Progenitor cell of endocrine pancreas (in vitro differentiated cells): ENCODE data around the gene TACR1. TPM values are rescaled to one million over a fixed set of nuclear protein-coding genes. Genes with fewer than 3 reads are reported as not detected.

Experiments
- DNase-seq: peaks from one replicate; pipeline ENCODE4 v3.0.0; 2021; ENCODE audit warnings: low spot score; ENCODE audit not compliant: unreplicated experiment
- H3K27ac Mint-ChIP-seq: 2 replicates; pipeline ENCODE4 v1.8.0; 2021; ENCODE audit warnings: mild to moderate bottlenecking, moderate library complexity, mixed read lengths
- H3K27me3 Mint-ChIP-seq: 2 replicates; pipeline ENCODE4 v1.8.0; 2021; ENCODE audit warnings: mixed read lengths
- H3K36me3 Mint-ChIP-seq: 2 replicates; pipeline ENCODE4 v1.8.0; 2022; ENCODE audit warnings: mixed read lengths; ENCODE audit not compliant: insufficient read depth
- H3K4me1 Mint-ChIP-seq: 2 replicates; pipeline ENCODE4 v1.8.0; 2021; ENCODE audit warnings: low read depth, mixed read lengths
- H3K4me3 Mint-ChIP-seq: 2 replicates; pipeline ENCODE4 v1.8.0; 2021; ENCODE audit warnings: low read depth, mild to moderate bottlenecking, moderate library complexity, mixed read lengths
- H3K9me3 Mint-ChIP-seq: 2 replicates; pipeline ENCODE4 v1.8.0; 2021; ENCODE audit warnings: low read depth, mixed read lengths
- CTCF ChIP-seq: fragments of 200-600 bp; sonication (generic); IDR thresholded peaks from one replicate; pipeline ENCODE4 v1.5.0; 2021; ENCODE audit warnings: antibody characterized with exemption, mild to moderate bottlenecking; ENCODE audit not compliant: unreplicated experiment
- total RNA-seq: library from RNA; stranded (reverse); gene quantifications from 2 replicates; pipeline ENCODE4 v1.2.1, GENCODE V29; 2021

TACR1 gene
- total RNA-seq, 1 donor from 2014 or later = 0.55 TPM

GRCh38 chr2:75055820-75056675, 143.3 kb downstream of the TACR1 start:
- no peak for DNase-seq
- Mint-ChIP-seq H3K27ac (no peak overlapping the region), H3K36me3 (no peaks in the 10 kb centered on the region), H3K4me3 (no peak overlapping the region), H3K9me3 (no peaks in the 10 kb centered on the region), H3K4me1 (peaks cover 1% of the 10 kb centered on the region), H3K27me3 (peaks cover 12% of the 10 kb centered on the region)
- TF ChIP-seq CTCF = no peak

- Mint-ChIP-seq H3K4me1 (peaks cover 1% of the 10 kb centered on the region), H3K36me3 (no peaks in the 10 kb centered on the region), H3K9me3 (no peaks in the 10 kb centered on the region), H3K4me3 (no peak overlapping the region), H3K27ac (no peak overlapping the region), H3K27me3 (peaks cover 12% of the 10 kb centered on the region)
- no peak for DNase-seq
- no peak for TF ChIP-seq CTCF
Observed at GRCh38 chr2:75055142-75055819, 144.0 kb downstream of the TACR1 start.

- H3K9me3 Mint-ChIP-seq = no peaks in the 10 kb centered on the region
- no peak overlapping the region for H3K4me3 Mint-ChIP-seq
- no peak for DNase-seq
Observed at GRCh38 chr2:75054296-75054695, 145.0 kb downstream of the TACR1 start.

DNA sequence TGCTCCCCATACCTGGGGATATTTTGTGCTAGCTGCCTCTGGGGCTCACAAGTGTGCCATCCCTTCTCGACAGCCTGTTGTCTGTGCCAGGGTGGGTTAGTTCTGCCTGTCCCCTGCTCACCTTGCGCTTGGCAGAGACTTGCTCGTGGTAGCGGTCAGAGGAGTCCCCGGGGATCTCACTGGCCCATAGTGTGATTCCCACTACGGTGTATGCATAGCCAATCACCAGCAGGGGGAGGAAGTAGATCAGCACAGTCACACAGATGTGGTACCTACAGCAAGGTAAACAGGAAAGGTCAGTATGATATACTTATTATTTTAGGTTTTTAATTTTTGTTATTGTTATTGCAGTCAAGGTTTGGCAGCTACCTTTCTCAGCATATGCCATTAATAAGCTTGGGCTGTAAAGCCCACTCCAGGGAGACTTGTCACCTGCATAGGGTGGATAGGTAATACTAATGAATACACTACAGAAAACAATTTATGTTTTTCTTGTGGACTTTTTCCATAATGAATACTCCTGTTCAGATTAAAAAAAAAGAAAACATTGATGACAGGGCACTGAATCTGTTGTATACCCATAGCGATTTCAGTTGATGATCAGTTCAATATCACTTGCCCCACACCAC, 145.7 kb downstream of the TACR1 start:
- DNase-seq = peak; percentile 29
- H3K27ac Mint-ChIP-seq = no peak overlapping the region
- no peaks in the 10 kb centered on the region for H3K36me3 Mint-ChIP-seq
- no peak overlapping the region for H3K4me3 Mint-ChIP-seq
- TF ChIP-seq CTCF = peak; percentile 74
- no peaks in the 10 kb centered on the region for H3K9me3 Mint-ChIP-seq
- peaks cover 1% of the 10 kb centered on the region for H3K4me1 Mint-ChIP-seq
- H3K27me3 Mint-ChIP-seq = peaks cover 10% of the 10 kb centered on the region

More at GRCh38 chr2:75054296-75054695, 145.0 kb downstream of the TACR1 start:
- TF ChIP-seq CTCF = no peak
- H3K36me3 Mint-ChIP-seq = no peaks in the 10 kb centered on the region
- H3K4me1 Mint-ChIP-seq = peaks cover 1% of the 10 kb centered on the region
- peaks cover 12% of the 10 kb centered on the region for H3K27me3 Mint-ChIP-seq
- no peak overlapping the region for H3K27ac Mint-ChIP-seq

- Mint-ChIP-seq H3K4me1 (no peaks in the 10 kb centered on the region), H3K9me3 (no peaks in the 10 kb centered on the region), H3K4me3 (no peak overlapping the region), H3K27me3 (peaks cover 1% of the 10 kb centered on the region), H3K36me3 (no peaks in the 10 kb centered on the region), H3K27ac (no peak overlapping the region)
- no peak for DNase-seq
- no peak for TF ChIP-seq CTCF
Observed at GRCh38 chr2:75047992-75048625, 151.2 kb downstream of the TACR1 start.
